DMS53 (cell line): ENCODE data around the gene BMPER.

Source experiments
- DNase-seq: peaks from one replicate; lab custom pipeline; 2025; lab: John Stamatoyannopoulos, UW

Gene BMPER

GRCh38 chr7:33905389-33906032 is at the start of gene BMPER:
Gene BMPER (plus strand): TSS chr7:33905539. CDS start chr7:33905614, 75 bp downstream.
- DNase-seq: peak; percentile 94

GRCh38 chr7:33861947-33862346 is 43.4 kb upstream of the BMPER start:
- no peak for DNase-seq

GRCh38 chr7:33862946-33863814 is 42.2 kb upstream of the BMPER start:
- DNase-seq: no peak

GRCh38 chr7:33868166-33868565 is 37.2 kb upstream of the BMPER start:
- DNase-seq: no peak

GRCh38 chr7:33869176-33869575 is 36.2 kb upstream of the BMPER start:
- DNase-seq: no peak

GRCh38 chr7:33870120-33870519 is 35.2 kb upstream of the BMPER start:
- DNase-seq: peak; percentile 39

GRCh38 chr7:33872870-33873269 is 32.5 kb upstream of the BMPER start:
- DNase-seq: no peak

GRCh38 chr7:33873518-33873917 is 31.8 kb upstream of the BMPER start:
- no peak for DNase-seq

- peak; percentile 27 for DNase-seq
Observed at GRCh38 chr7:33873981-33874750, 31.2 kb upstream of the BMPER start.

- no peak for DNase-seq
Observed at GRCh38 chr7:33874943-33875342, 30.4 kb upstream of the BMPER start.

- no peak for DNase-seq
Observed at GRCh38 chr7:33876596-33877274, 28.6 kb upstream of the BMPER start.

- DNase-seq: no peak
Observed at GRCh38 chr7:33880787-33881186, 24.6 kb upstream of the BMPER start.

- no peak for DNase-seq
Observed at GRCh38 chr7:33881316-33881715, 24.0 kb upstream of the BMPER start.

GRCh38 chr7:33882040-33882837 is 23.1 kb upstream of the BMPER start:
- no peak for DNase-seq

- DNase-seq: peak; percentile 50
Observed at GRCh38 chr7:33882950-33883670, 22.2 kb upstream of the BMPER start.

GRCh38 chr7:33883671-33883965 is 21.7 kb upstream of the BMPER start:
- peak; percentile 95 for DNase-seq

- DNase-seq: no peak
Observed at GRCh38 chr7:33885290-33886148, 19.8 kb upstream of the BMPER start.

GRCh38 chr7:33886149-33886623 is 19.2 kb upstream of the BMPER start:
- DNase-seq: peak; percentile 57

- no peak for DNase-seq
Observed at GRCh38 chr7:33887266-33887975, 17.9 kb upstream of the BMPER start.
